Posterior vena cava (tissue), 2 donors: Measurements from ENCODE around the gene TBPL2. TPM values are rescaled to one million over a fixed set of nuclear protein-coding genes. Genes with fewer than 3 reads are reported as not detected.
"Not testable (repeated sequence)": the region's sequence is repeated elsewhere in the genome, so short reads cannot be mapped to it uniquely, and the experiment has no call there.

Experiments
- DNase-seq: peaks from one replicate; pipeline ENCODE4 v3.0.0-alpha.2; 2020; ENCODE audit warnings: low spot score
- intact Hi-C, 2 donors: fragments of 100-400 bp; cut with DNase I; formaldehyde crosslinking; loops; one replicate each; pipeline versions ENCODE4 v1.14.1 to v1.14.2; 2022 to 2023
- long read RNA-seq, 2 donors: library from polyadenylated mRNA; unstranded; transcript quantifications; one replicate each; pipeline ENCODE4 v2.0.0, GENCODE V29; 2020 to 2021
- total RNA-seq, 2 donors: library from RNA; stranded (reverse); fragmentation: NEBNext Ultra II Directional; extraction: Animal tissue kit (Norgen Biotek cat#: 25700); gene quantifications; one replicate each; pipeline ENCODE4 v1.2.1, GENCODE V29; 2021
- donor health status: DM: yes; HTN: yes; CAD: no.
- donor health status: DM: yes; HTN: yes; CAD: no.

Gene TBPL2
- total RNA-seq, result not detected
- long read RNA-seq, donor 1, result 0 reads
- long read RNA-seq, donor 2, result 0 reads

DNA sequence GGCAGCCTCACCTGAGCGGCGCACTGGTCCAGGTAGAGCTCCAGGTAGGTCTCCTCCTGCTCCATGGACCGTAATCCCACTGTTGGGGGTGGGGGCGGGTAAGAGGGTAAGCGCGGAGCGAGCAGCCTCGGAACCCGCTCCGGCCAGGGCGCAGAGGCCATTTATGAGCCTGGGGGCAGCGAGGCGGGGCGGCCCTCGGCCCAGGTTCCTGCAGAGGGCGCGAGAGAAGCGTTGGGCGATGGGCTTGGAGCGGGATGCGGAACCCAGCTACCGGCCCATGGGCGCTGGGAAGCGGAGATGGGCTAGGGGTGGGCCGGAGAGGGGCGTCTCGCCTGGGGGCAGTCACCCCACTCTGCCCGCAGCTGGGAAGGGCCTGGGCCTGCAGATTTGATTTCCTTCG is at the start of gene TBPL2:
TSS of gene TBPL2 (minus strand) at position 232 of the 400 bp plus-strand sequence. CDS start at position 65, 167 bp downstream.
- DNase-seq, result no peak
- intact Hi-C loops, result no loop called here

DNA sequence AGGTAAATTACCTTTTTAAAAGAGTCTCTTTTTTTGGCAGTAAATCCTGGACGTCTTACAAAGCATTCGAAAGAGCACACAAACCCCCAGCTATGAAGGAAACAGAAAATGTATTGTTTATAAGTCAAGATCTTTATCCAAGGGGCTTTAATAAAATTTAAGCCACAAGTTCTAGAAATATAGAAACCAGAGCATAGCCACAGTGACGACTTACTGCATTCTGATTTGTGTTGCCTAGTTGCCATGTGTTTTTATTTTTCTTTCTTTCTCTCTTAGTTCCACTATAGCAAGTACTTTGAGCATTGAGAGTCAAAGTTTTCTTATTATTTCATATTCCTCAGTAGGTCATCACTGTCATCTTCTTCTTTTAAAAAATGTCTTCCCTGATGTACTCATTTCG is 47.8 kb upstream of the TBPL2 start:
- no peak for DNase-seq
- intact Hi-C loops, result no loop called here

DNA sequence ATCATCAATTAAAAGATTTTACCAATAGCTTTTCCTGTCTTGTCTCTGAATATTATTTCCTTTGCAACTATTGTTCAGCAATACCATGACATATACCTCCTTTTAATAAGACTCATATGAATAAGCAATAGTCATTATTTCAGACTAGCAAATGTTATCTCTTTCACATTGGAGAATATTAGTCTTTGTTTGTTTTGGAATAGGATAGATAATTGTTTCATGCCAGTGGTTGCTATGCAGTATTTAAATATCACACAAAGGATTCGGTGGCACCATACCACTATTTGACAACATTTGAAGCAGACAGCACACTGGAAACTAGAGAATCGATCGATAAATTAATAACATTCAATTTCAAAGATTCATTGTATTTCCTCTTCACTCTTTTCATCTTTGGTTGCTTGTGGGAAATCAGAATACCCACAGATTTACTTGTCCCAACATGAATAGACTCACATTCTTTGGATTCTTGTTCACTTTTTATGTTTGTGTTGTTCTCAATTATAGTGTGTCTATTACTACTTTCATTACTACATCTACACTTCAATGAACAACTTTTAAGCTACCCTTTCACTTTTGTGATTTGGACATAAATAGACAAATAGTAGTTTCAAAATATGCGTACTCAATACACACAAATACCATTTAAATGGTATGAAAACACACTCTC is 42.7 kb upstream of the TBPL2 start:
- DNase-seq, result no peak
- intact Hi-C loops, result no loop called here

DNA sequence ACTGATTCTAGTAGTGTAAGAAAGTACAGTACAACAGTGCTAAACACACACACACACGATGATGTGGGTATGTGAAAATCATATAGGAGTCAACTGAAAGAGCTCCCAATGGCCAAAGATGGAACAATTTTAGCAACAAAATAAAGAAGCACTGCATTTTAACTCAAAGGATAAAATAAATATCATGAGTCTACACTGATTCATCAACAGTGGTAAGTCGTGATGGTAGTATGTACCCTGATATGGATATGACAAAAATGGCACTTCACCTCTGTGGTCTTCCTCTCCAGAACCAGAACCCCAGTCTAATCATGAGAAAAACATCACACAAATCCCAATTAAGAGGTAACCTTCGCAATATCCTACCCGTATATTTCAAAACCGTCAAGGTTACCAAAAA is 41.4 kb upstream of the TBPL2 start:
- DNase-seq, result no peak
- intact Hi-C loops, result no loop called here

DNA sequence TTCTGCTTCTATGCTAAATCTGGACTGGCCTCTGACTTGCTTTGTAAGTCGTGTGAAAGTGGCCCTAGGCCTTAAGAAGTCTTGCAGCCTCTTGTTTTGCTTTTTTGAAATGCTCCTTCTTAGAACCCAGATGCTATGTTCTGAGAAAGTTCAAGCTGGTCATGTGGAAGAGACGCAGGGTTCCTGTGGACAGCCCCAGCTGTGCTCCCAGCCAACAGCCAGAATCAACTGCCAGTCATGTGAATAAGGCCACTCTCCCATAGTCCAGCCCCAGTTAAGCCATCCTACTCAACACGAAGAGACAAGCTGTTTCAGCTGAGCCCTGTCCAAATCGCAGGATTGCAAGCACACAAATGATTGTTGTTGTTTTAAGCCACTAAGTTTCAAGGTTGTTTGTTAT is 37.3 kb upstream of the TBPL2 start:
- no peak for DNase-seq
- intact Hi-C loops, result no loop called here

DNA sequence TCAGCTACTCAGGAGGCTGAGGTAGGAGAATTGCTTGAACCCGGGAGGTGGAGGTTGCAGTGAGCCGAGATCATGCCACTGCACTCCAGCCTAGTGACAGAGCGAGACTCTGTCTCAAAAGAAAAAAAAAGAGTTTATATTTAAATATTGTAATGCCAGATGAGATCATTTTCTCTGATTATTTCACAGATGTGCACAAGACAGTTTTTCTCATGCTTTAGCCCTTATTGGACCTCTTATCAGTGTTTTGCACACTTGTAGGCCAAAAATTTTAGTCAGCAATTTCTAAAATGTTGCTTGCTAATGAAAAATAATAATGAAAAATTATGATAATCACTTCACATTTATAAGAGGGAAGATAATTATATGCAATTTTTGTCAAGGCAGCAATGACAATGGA is 36.0 kb upstream of the TBPL2 start:
- intact Hi-C loops, DNase-seq: not testable (repeated sequence)

DNA sequence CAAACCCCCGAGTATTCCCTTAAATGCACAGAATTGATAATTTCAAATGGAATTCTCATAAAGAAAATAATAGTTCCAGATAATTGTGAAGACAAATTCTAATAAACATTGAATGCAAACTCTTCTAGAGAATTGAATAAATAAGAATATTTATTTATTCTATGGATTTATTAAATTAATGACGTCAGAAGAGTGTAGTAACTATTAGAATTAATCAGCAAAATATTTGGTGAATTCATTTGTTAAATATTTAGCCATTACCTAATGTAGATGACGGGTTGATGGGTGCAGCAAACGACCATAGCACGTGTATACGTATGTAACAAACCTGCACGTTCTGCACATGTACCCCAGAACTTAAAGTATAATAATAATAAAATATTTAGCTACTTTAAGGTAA is 33.4 kb upstream of the TBPL2 start:
- intact Hi-C loops, result no loop called here

DNA sequence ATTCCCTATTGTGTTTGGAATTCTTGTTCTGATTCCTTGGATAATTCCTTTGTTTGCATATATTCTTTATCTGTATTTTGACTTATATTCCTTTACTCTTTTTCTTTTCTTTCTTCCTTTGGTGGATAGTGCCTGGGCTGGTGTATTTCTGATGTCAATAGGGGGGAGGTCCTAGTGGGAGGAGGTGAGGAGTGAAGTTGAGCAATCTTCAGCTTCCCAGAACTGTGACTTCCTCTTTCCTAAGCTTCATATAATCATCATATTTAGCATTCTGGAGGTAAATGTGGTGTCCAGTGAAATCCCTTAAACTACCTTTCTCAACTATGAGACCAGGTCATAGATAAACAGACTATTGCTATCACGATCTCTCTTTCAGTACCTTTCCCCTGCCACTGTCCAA is 29.6 kb upstream of the TBPL2 start:
- no peak for DNase-seq
- intact Hi-C loops, result no loop called here

More for the DNA sequence above, 33.4 kb upstream of the TBPL2 start:
- no peak for DNase-seq

DNA sequence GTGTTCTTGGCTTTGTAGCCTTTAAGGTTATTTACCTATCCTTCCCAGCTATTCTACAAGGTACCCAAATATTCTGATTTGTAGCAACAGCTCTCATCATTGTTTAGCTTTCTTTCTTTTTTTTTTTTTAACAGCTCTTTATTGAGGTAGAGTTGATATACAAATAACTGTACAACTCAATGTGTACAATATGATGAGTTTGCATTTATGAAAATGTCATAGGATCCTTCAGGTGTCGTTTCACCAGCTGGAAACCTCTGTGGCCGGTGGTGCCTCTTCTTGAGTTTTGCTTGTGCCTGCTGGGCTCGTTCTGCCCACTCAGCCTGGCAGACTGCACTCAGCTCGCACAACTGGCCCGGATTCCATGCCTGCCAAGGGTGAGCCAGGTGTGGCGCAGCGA is 26.9 kb upstream of the TBPL2 start:
- no peak for DNase-seq
- intact Hi-C loops, result no loop called here

DNA sequence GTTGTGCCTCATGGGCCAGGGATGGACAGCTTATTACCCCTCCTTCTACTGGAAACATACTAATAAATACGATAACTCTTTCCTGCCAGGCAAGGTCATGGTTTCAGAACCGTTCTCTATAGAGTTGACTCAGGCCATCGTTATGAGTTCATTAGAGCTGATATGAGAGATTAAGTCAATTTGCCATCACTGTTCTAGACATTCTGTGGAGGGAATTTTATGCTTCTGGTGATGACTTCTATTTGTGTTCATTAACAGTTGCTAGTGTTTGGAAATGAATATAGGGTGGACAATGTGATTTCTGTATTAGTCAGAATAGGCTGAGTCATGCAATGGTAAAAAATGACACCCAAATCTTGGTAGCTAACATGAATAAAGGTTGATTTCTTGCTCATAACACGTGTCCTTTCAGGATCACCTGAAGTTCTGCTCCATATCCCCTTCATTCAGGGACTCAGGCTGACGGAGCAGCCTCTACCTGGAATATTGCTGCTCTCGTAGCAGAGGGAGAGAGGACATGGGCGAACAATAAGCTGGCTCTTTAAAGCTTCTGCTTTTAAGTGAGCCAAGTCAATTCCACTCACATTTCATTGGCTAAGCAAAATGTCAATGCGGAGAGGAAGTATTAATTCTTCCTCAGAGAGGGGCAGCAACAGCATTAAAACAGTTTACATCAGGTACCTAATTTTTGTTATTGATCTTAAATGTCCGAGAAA is 18.5 kb upstream of the TBPL2 start:
- intact Hi-C loops, result no loop called here
- DNase-seq, result no peak

DNA sequence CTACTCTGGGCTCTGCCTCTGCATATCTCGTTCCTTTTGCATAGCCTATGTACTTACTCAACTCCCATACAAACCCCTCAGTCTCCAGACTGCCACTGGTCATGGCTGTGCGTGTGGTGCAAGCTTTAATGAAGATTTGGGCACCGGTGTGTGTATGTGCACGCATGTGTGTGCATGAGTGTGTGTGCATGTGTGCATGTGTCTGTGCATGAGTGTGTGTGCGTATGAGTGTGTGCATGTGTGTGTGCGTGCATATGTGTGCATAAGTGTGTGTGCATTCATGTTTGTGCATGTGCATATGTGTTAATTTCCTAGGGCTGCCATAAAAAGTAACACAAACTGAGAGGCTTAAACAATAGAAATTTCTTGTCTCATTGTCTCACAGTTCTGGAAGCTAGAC is 17.1 kb upstream of the TBPL2 start:
- DNase-seq, result no peak
- intact Hi-C loops, result no loop called here

DNA sequence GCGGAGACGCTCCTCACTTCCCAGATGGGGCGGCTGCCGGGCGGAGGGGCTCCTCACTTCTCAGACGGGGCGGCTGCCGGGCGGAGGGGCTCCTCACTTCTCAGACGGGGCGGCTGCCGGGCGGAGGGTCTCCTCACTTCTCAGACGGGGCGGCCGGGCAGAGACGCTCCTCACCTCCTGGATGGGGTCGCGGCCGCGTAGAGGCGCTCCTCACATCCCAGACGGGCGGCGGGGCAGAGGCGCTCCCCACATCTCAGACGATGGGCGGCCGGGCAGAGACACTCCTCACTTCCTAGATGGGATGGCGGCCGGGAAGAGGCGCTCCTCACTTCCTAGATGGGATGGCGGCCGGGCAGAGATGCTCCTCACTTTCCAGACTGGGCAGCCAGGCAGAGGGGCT is 16.0 kb upstream of the TBPL2 start:
- DNase-seq, intact Hi-C loops: not testable (repeated sequence)

DNA sequence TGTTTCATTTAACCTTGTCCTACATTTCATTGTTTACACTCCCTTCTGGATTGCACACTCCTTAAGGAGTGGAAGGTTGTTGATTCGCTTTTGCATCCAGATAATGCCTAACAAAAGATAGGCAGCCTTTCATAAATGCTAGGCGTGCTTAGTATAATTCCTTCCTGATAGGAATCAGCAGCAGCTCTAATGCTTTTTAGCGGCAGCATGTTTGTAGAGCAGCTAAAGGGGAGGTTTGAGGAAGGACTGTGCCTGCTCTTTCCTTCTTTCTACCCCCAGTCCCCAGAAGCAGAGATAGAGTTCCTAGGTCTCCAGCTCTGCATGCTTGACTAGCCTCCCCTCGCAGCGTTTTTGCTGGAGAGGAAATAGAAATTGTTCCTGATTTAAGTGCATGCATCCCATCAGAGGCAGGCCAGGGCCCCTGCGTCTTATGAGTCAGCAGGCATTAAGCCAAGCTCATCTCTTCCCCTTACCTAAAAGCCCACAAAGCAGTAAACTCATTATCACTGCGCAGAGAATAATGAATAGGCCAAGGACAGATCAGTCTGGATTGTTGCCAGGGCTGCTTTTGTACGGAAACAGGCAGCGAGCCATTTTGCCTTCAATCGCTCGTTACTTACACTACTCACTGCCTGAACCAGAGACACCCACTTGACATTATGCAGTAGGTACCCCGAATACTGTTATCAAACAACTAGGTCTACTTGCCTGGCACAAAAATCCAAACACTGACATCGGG is 14.0 kb upstream of the TBPL2 start:
- no peak for DNase-seq
- intact Hi-C loops, result no loop called here

DNA sequence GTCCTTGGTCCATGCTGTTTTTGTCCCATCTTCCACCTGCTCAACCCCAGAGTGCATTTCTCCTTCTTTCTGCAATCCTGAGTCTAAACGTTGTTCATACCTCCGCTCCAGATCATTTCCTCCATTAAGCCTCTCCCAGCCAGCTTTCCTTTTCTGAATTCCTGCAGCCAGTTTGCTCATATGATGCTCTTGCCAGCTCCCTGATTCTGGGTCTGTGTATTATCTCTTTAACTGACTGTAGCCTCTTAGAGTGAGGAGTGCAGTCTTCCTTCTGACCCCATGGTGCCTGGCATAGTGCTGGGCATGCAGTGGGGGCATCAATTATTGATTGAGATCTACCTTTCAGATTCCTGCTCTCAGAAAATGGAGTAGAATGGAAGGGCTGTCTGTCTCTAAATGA is 11.5 kb upstream of the TBPL2 start:
- no peak for DNase-seq
- intact Hi-C loops, result no loop called here

DNA sequence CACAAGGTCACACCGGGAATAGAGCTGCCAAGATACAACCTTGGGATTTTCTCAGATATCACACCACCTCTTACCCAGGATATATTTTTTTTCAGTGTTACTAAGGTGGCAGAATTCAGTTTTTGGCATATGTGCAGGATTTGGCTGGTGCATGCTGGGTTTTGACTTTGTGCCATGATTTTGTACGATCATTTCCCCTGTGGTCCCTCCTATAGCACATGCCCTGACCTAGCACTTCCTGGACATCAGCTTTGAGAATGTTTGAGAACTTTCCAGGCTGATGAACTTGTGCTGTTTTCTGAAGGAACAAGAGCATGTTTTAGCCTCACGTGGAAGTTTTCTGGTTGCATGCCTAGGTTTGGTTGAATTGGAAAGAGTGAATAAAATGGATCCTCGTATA is 11.0 kb upstream of the TBPL2 start:
- DNase-seq, result no peak
- intact Hi-C loops, result no loop called here

DNA sequence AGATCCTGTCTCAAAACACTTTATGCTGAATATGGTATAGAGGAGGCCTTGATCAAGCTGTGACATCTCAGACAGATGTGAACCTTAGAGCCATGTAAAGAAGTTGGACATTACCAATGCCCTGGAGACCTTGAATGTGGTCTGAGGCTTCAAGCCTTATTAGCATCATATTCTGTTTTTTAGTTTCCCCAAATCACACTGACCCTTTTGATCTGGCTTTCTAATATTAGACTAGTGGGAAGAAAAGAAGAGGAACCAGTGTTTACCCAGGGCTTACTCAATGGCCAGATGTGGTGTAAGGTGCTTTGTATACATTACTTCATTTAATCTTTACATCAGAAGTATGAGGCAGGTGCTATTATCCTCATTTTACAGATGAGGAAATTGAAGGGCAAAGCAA is 10.6 kb upstream of the TBPL2 start:
- intact Hi-C loops, result no loop called here
- no peak for DNase-seq

DNA sequence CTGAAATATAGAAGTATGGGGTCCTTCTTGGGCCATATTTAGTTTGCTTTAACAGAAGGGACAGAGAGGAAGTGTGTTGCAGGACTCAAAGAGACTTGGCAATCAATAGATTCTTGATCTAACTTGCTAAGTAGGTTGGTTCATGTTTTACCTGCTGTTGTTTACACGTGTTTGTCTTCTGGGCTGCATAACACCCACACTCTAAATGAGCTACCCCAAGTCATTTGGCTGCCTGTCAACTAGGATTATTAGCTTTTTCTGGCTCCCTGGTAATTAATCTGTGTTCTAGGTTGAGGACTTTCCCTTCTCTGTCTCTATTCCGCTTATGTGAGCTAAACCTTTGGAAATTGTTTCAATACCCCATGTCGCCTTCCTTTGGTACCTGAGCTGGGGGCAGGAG is 10.1 kb upstream of the TBPL2 start:
- intact Hi-C loops, result no loop called here
- DNase-seq, result no peak

DNA sequence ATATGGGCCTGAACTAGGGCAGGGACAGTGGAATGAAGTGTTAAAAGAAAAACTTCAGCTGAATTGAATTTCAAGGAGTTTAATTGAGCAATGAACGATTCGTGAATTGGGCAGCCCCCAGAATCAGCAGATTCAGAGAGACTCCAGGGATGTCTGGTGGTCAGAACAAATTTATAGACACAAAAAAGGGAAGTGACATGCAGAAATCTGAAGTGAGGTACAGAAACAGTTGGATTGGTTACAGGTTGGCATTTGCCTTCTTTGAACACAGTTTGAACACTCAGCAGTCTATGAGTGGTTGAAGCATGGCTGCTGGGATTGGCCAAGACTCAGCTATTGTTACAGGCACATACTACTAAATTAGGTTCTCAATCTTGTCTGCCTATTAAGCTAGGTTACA is 9.7 kb upstream of the TBPL2 start:
- DNase-seq, result no peak
- intact Hi-C loops, result no loop called here

DNA sequence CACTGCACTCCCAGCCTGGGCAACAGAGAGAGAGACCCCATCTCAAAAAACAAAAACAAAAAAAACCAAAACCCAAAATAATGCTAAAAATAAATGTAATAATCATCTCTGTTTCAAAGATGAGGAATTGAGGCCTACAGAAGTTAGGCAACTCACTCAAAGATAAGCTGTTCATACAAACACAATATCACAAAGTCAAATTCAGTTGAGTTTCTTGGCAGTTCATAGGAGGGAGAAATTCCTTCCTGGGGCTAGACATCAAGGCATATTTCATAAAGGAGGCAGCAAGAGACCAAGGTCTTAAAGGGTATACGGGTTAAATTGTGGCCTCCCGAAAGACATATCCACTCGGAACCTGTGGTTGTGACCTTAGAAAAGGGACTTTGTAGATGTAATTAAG is 8.7 kb upstream of the TBPL2 start:
- intact Hi-C loops, result no loop called here

DNA sequence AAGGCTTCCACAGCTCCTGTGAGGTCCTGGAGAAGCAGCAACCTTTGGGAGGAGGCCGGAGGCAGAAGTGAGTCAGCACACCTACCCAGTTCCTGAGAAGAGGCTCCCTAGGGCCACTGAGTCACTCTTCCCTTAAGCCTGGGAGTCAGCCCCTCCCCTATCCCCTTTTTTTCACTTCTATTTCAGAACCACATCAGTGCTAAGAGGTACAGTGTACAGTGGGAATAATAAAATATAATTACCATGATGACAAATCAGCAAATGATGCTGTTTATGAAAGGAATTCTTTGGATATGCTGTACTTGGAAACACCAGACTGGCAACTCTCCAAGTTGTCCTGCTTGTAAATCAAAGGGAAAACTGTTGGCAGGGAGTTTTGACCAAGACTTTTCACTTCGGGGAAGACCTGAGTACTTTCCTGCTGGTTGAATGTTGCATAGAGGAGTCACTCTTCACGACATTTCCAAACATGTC is 7.8 kb upstream of the TBPL2 start:
- intact Hi-C loops, result no loop called here
- DNase-seq, result peak; percentile 83

More for the DNA sequence above, 8.7 kb upstream of the TBPL2 start:
- DNase-seq, result no peak
